Neural cell (in vitro differentiated cells): Measurements from ENCODE around the gene ABCA13. TPM values are rescaled to one million over a fixed set of nuclear protein-coding genes. Genes with fewer than 3 reads are reported as not detected.

Experiments used
- H2AFZ ChIP-seq: fragments of 200-600, 300-800 bp; sonication (generic), shearing (Covaris generic); 2 replicates; pipeline ENCODE4 v1.6.0; 2014; ENCODE audit warnings: low read depth, mild to moderate bottlenecking, antibody characterized with exemption, low read length, moderate library complexity
- H3F3A ChIP-seq: fragments of 200-600 bp; shearing (Covaris generic); 2 replicates; pipeline ENCODE4 v1.6.1; 2016; ENCODE audit warnings: mild to moderate bottlenecking, moderate library complexity, mixed read lengths, antibody characterized with exemption, low read length; ENCODE audit not compliant: insufficient read depth, poor library complexity, severe bottlenecking
- H3K27ac ChIP-seq: fragments of 200-600, 300-800 bp; sonication (generic), shearing (Covaris generic); 2 replicates; pipeline ENCODE4 v1.5.1; 2014; ENCODE audit warnings: mild to moderate bottlenecking, low read length, moderate library complexity
- H3K27me3 ChIP-seq: fragments of 300-800, 200-600 bp; sonication (generic), shearing (Covaris generic); 2 replicates; pipeline ENCODE4 v1.6.0; 2014; ENCODE audit warnings: mild to moderate bottlenecking, low read depth, low read length, moderate library complexity; ENCODE audit not compliant: insufficient read depth
- H3K36me3 ChIP-seq: fragments of 300-800, 200-600 bp; sonication (generic), shearing (Covaris generic); 2 replicates; pipeline ENCODE4 v1.5.1; 2014; ENCODE audit warnings: mild to moderate bottlenecking, antibody characterized with exemption, low read length, moderate library complexity; ENCODE audit not compliant: insufficient read depth
- H3K4me2 ChIP-seq: fragments of 300-800, 200-600 bp; sonication (generic), shearing (Covaris generic); 2 replicates; pipeline ENCODE4 v1.6.0; 2014; ENCODE audit warnings: mild to moderate bottlenecking, low read length
- H3K4me3 ChIP-seq: fragments of 300-800, 200-600 bp; sonication (generic), shearing (Covaris generic); 2 replicates; pipeline ENCODE4 v1.5.1; 2014; ENCODE audit warnings: mild to moderate bottlenecking, low read length, moderate library complexity
- H3K79me2 ChIP-seq: fragments of 200-600 bp; shearing (Covaris generic); replicated peaks from 2 replicates; pipeline ENCODE4 v1.6.0; 2014; ENCODE audit warnings: mild to moderate bottlenecking, low read length, moderate library complexity; ENCODE audit not compliant: insufficient read depth
- H3K9ac ChIP-seq: fragments of 300-800, 200-600 bp; sonication (generic), shearing (Covaris generic); 2 replicates; pipeline ENCODE4 v1.6.1; 2016; ENCODE audit warnings: mild to moderate bottlenecking, low read length, mixed read lengths
- H3K9me2 ChIP-seq: fragments of 200-600 bp; shearing (Covaris generic); 2 replicates; pipeline ENCODE4 v1.6.1; 2016; ENCODE audit warnings: mild to moderate bottlenecking, low read length, mixed read lengths; ENCODE audit not compliant: insufficient read depth
- H3K9me3 ChIP-seq: fragments of 200-600, 300-800 bp; sonication (generic), shearing (Covaris generic); 2 replicates; pipeline ENCODE4 v1.6.1; 2016; ENCODE audit warnings: mild to moderate bottlenecking, mixed run types, low read length, moderate library complexity, mixed read lengths
- H4K20me1 ChIP-seq: fragments of 200-600 bp; shearing (Covaris generic); 2 replicates; pipeline ENCODE4 v1.6.1; 2016; ENCODE audit warnings: mild to moderate bottlenecking, mixed run types; ENCODE audit not compliant: insufficient read depth
- EP300 ChIP-seq: fragments of 450-650 bp; conservative IDR thresholded peaks from 2 replicates; pipeline ENCODE4 v1.6.1; 2014; ENCODE audit warnings: antibody characterized with exemption, mild to moderate bottlenecking, moderate library complexity; ENCODE audit not compliant: poor library complexity, severe bottlenecking
- EZH2 ChIP-seq: fragments of 200-600, 300-800 bp; shearing (Covaris generic), sonication (generic); IDR thresholded peaks from 2 replicates; pipeline ENCODE4 v1.6.1; 2014; ENCODE audit warnings: antibody characterized with exemption, low read length, borderline replicate concordance, mild to moderate bottlenecking; ENCODE audit not compliant: insufficient read depth, poor library complexity, severe bottlenecking
- MXI1 ChIP-seq: fragments of 450-650 bp; conservative IDR thresholded peaks from 2 replicates; pipeline ENCODE4 v1.6.1; 2014; ENCODE audit warnings: antibody characterized with exemption, mild to moderate bottlenecking; ENCODE audit not compliant: poor library complexity, severe bottlenecking
- POLR2AphosphoS5 ChIP-seq: IDR thresholded peaks from 2 replicates; pipeline ENCODE4 v1.6.1; 2012
- RAD21 ChIP-seq: fragments of 450-650 bp; conservative IDR thresholded peaks from 2 replicates; pipeline ENCODE4 v1.6.1; 2014; ENCODE audit warnings: antibody characterized with exemption, mild to moderate bottlenecking, moderate library complexity
- SMC3 ChIP-seq: fragments of 450-650 bp; conservative IDR thresholded peaks from 2 replicates; pipeline ENCODE4 v1.6.1; 2014; ENCODE audit warnings: antibody characterized with exemption, mild to moderate bottlenecking, moderate library complexity; ENCODE audit not compliant: poor library complexity
- TAF1 ChIP-seq: IDR thresholded peaks from 2 replicates; pipeline ENCODE4 v1.6.1; 2012; ENCODE audit warnings: low read depth
- polyA plus RNA-seq: library from polyadenylated mRNA; depleted of rRNA; stranded (reverse); fragments of >200 nt; gene quantifications from 2 replicates; pipeline ENCODE4 v1.2.3, GENCODE V29; 2014
- TF ChIP-seq, protein P1 (sequence below): IDR thresholded peaks from 2 replicates; pipeline ENCODE4 v1.6.1; 2012; ENCODE audit warnings: borderline replicate concordance
- TF ChIP-seq, protein P2 (sequence below): fragments of 450-650 bp; IDR thresholded peaks from 2 replicates; pipeline ENCODE4 v1.5.1; 2014; ENCODE audit warnings: antibody characterized with exemption, mild to moderate bottlenecking, moderate library complexity; ENCODE audit not compliant: poor library complexity, severe bottlenecking

Gene ABCA13
- polyA plus RNA-seq, 1 donor from 2014 or later = 0.20 TPM

DNA sequence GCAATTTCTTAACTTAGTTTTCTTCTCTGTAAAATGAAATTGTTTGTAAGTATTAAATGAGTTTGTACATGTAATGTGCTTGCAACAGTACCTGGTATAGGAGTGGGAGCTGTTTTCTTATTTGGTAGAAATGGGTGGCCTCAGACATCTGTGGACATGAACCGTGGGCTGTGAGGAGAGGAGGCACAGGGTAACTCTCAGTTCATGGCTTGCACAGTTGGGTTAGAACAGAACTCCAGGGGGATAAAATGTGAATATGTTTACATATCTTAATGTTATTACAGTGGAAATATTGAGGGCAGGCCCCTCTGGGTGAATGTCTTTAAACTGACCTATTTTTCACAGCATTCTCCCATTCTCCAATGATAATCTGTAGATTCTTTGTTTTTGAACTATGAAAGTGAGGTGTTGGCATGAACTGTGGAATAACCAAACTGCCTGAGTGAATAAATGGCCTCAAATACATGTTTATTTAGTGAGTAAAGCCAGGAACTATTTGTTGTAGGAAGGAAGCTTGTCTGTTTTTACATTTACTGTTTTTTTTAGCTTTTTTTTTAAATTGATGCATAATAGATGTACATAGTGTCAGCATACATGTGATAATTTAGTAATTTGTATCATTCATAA lies 2.6 kb downstream of the ABCA13 start:
- Histone ChIP-seq H3K9ac (no peak overlapping the region), H3F3A (no peaks in the 10 kb centered on the region), H2AFZ (no peak overlapping the region), H3K79me2 (no peaks in the 10 kb centered on the region), H3K36me3 (no peaks in the 10 kb centered on the region), H3K4me3 (no peak overlapping the region), H3K9me3 (no peaks in the 10 kb centered on the region), H3K4me2 (no peak overlapping the region), H3K27me3 (no peaks in the 10 kb centered on the region), H3K27ac (no peak overlapping the region), H4K20me1 (no peaks in the 10 kb centered on the region), H3K9me2 (no peaks in the 10 kb centered on the region)
- no peak for TF ChIP-seq POLR2AphosphoS5
- TF ChIP-seq EZH2 = no peak
- TF ChIP-seq RAD21 = no peak
- no peak for TF ChIP-seq MXI1
- TF ChIP-seq, protein P1, sequence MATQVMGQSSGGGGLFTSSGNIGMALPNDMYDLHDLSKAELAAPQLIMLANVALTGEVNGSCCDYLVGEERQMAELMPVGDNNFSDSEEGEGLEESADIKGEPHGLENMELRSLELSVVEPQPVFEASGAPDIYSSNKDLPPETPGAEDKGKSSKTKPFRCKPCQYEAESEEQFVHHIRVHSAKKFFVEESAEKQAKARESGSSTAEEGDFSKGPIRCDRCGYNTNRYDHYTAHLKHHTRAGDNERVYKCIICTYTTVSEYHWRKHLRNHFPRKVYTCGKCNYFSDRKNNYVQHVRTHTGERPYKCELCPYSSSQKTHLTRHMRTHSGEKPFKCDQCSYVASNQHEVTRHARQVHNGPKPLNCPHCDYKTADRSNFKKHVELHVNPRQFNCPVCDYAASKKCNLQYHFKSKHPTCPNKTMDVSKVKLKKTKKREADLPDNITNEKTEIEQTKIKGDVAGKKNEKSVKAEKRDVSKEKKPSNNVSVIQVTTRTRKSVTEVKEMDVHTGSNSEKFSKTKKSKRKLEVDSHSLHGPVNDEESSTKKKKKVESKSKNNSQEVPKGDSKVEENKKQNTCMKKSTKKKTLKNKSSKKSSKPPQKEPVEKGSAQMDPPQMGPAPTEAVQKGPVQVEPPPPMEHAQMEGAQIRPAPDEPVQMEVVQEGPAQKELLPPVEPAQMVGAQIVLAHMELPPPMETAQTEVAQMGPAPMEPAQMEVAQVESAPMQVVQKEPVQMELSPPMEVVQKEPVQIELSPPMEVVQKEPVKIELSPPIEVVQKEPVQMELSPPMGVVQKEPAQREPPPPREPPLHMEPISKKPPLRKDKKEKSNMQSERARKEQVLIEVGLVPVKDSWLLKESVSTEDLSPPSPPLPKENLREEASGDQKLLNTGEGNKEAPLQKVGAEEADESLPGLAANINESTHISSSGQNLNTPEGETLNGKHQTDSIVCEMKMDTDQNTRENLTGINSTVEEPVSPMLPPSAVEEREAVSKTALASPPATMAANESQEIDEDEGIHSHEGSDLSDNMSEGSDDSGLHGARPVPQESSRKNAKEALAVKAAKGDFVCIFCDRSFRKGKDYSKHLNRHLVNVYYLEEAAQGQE = no peak
- TF ChIP-seq, protein P2, sequence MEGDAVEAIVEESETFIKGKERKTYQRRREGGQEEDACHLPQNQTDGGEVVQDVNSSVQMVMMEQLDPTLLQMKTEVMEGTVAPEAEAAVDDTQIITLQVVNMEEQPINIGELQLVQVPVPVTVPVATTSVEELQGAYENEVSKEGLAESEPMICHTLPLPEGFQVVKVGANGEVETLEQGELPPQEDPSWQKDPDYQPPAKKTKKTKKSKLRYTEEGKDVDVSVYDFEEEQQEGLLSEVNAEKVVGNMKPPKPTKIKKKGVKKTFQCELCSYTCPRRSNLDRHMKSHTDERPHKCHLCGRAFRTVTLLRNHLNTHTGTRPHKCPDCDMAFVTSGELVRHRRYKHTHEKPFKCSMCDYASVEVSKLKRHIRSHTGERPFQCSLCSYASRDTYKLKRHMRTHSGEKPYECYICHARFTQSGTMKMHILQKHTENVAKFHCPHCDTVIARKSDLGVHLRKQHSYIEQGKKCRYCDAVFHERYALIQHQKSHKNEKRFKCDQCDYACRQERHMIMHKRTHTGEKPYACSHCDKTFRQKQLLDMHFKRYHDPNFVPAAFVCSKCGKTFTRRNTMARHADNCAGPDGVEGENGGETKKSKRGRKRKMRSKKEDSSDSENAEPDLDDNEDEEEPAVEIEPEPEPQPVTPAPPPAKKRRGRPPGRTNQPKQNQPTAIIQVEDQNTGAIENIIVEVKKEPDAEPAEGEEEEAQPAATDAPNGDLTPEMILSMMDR = no peak
- TF ChIP-seq TAF1 = no peak
- no peak for TF ChIP-seq EP300
- TF ChIP-seq SMC3 = no peak

DNA sequence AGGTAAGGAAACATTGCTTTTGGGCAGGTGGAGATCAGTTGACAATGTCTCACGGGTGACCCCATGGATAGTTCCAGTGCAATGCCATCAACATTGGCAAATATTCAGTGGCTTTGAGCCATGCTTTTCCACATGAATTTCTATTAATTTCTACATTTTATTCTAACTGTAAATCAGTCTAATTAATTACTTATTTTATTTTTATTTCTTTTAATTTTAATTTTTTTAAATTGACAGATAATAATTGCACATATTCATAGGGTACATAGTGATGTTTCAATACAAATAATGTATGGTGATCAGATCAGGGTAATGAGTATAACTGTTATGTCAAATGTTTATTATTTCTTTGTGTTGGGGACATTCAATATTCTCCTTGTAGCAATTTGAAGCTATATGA lies 3.8 kb downstream of the ABCA13 start:
- no peaks in the 10 kb centered on the region for H4K20me1 ChIP-seq
- no peak overlapping the region for H2AFZ ChIP-seq
- TF ChIP-seq SMC3 (no peak), EZH2 (no peak), TAF1 (no peak), RAD21 (no peak), EP300 (no peak), POLR2AphosphoS5 (no peak), MXI1 (no peak)
- TF ChIP-seq, protein P1 = no peak
- TF ChIP-seq, protein P2 = no peak
- no peak overlapping the region for H3K27ac ChIP-seq
- no peaks in the 10 kb centered on the region for H3K36me3 ChIP-seq
- H3K4me2 ChIP-seq = no peak overlapping the region
- no peaks in the 10 kb centered on the region for H3K9me2 ChIP-seq
- H3K27me3 ChIP-seq = no peaks in the 10 kb centered on the region
- H3K9ac ChIP-seq = no peak overlapping the region
- H3K9me3 ChIP-seq = no peaks in the 10 kb centered on the region
- no peaks in the 10 kb centered on the region for H3K79me2 ChIP-seq
- no peaks in the 10 kb centered on the region for H3F3A ChIP-seq
- no peak overlapping the region for H3K4me3 ChIP-seq
